Kidney (tissue), 14 donors: ENCODE data around the gene CRYBG2. TPM values are rescaled to one million over a fixed set of nuclear protein-coding genes. Genes with fewer than 3 reads are reported as not detected.

Experiments used
- DNase-seq, 5 donors: peaks; one replicate each; pipeline ENCODE4 v3.0.0-alpha.2; 2013 to 2020
- FAIRE-seq: peaks from 2 replicates; lab custom pipeline; 2012; peaks lifted over from hg19 to GRCh38; lab: Jason Lieb, UNC
- H3K27ac ChIP-seq, 2 donors: one replicate each; pipeline ENCODE4 v1.7.0; 2013; ENCODE audit warnings: low read depth in 2 of 2, low read length in 2 of 2, inconsistent platforms in 1 of 2
- H3K27me3 ChIP-seq: one replicate; pipeline ENCODE4 v1.7.1; 2013; ENCODE audit warnings: low read length, inconsistent platforms; ENCODE audit not compliant: control insufficient read depth, insufficient read depth
- H3K36me3 ChIP-seq, 3 donors: one replicate each; pipeline versions ENCODE4 v1.7.0 to v1.7.1; 2013; ENCODE audit warnings: low read length in 3 of 3, control low read depth in 1 of 3, inconsistent platforms in 1 of 3; ENCODE audit not compliant: insufficient read depth in 3 of 3, control insufficient read depth in 2 of 3
- H3K4me1 ChIP-seq, 3 donors: one replicate each; pipeline versions ENCODE4 v1.7.0 to v1.7.1; 2013; ENCODE audit warnings: low read length in 3 of 3, inconsistent platforms in 1 of 3, low read depth in 1 of 3; ENCODE audit not compliant: control insufficient read depth in 2 of 3, insufficient read depth in 2 of 3
- H3K4me3 ChIP-seq, 3 donors: one replicate each; pipeline versions ENCODE4 v1.7.0 to v1.8.1; 2013; ENCODE audit warnings: low read length in 3 of 3, control low read depth in 1 of 3, inconsistent platforms in 1 of 3
- H3K9ac ChIP-seq, 3 donors: one replicate each; pipeline versions ENCODE4 v1.7.0 to v1.7.1; 2013; ENCODE audit warnings: low read length in 3 of 3, control low read depth in 1 of 3, inconsistent platforms in 1 of 3
- H3K9me3 ChIP-seq, 3 donors: one replicate each; pipeline versions ENCODE4 v1.7.0 to v1.7.1; 2013; ENCODE audit warnings: low read length in 3 of 3, control low read depth in 1 of 3, inconsistent platforms in 1 of 3; ENCODE audit not compliant: control insufficient read depth in 2 of 3, insufficient read depth in 1 of 3
- CTCF ChIP-seq: IDR thresholded peaks from 3 replicates; pipeline ENCODE4 v1.5.1; 2012; ENCODE audit warnings: mild to moderate bottlenecking, moderate library complexity, borderline replicate concordance; ENCODE audit not compliant: insufficient read depth; ENCODE audit errors: extremely low read depth
- intact Hi-C: fragments of 100-400 bp; cut with DNase I; formaldehyde crosslinking; loops from one replicate; pipeline ENCODE4 v1.11.1; 2022
- polyA plus RNA-seq: library from polyadenylated mRNA; stranded (reverse); fragments of 350-450 nt; fragmentation: Illumina TruSeq; extraction: RNeasy Lipid Tissue Mini Kit (QIAGEN cat#74804); gene quantifications from one replicate; pipeline ENCODE4 v1.2.3, GENCODE V29; 2014; ENCODE audit warnings: low read depth, low replicate concordance; ENCODE audit not compliant: insufficient read depth
- total RNA-seq: library from RNA; stranded (reverse); fragmentation: NEBNext Ultra II Directional; extraction: Animal tissue kit (Norgen Biotek cat#: 25700); gene quantifications from one replicate; pipeline ENCODE4 v1.2.1, GENCODE V29; 2021
- donor health status: control.
- donor health status: control.
- donor health status: control.
- donor health status: control.
- donor health status: control.
- donor health status: DM: yes; HTN: yes; CAD: no.
- donor health status: Normal renal cell carcinoma (clear cell type).

Gene CRYBG2
- total and polyA plus RNA-seq, 2 donors from 2014 or later: 2.2 TPM; not detected in 1

DNA sequence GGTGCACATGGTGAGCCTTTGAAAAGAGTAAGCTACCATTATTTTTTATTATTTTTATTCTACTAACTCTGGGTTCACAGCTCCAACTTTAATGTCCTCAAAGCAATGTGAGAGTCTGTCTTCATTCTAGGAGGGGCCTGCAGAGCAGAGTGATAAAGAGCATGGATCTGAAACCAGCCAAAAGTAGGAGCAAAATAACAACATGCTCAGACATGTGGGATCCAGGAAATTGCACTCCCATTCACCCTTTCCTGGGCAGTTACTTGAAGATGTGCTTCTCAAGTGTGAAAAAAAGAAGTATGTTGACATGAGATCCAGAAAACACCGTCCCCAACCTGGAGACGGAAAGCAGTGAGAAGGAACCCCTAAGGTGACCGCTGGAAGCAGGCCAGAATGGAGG lies 48.0 kb upstream of the CRYBG2 start:
- Histone ChIP-seq H3K27me3 (no peaks in the 10 kb centered on the region), H3K36me3 (no peaks in the 10 kb centered on the region), H3K4me3 (no peak overlapping the region), H3K9me3 (no peaks in the 10 kb centered on the region), H3K9ac (no peak overlapping the region), H3K4me1 (no peaks in the 10 kb centered on the region), H3K27ac (no peak overlapping the region)
- DNase-seq (no peak), FAIRE-seq (no peak)
- TF ChIP-seq CTCF: no peak
- intact Hi-C loops: no loop called here

DNA sequence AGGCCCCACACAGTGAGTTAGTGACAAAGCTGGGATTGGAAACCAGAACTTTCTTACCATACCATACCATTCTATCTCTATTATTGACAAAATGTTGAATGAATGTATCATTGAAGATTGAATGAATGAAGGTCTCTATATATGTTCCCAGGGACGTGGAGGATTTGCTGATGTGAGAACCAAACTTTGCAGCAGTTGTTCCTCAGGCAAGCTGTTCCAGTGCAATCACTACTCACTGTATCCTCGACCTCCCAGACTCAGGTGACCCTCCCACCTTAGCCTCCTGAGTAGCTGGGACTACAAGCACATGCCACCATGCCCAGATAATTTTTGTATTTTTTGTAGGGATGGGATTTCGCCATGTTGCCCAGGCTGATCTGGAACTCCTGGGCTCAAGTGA lies 45.1 kb upstream of the CRYBG2 start:
- no peak for DNase-seq
- no peak overlapping the region for H3K4me3 ChIP-seq
- H3K27me3 ChIP-seq: no peaks in the 10 kb centered on the region
- intact Hi-C loops: no loop called here
- H3K9ac ChIP-seq: no peak overlapping the region
- no peak for TF ChIP-seq CTCF
- no peak overlapping the region for H3K27ac ChIP-seq
- no peaks in the 10 kb centered on the region for H3K36me3 ChIP-seq
- FAIRE-seq: no peak
- H3K9me3 ChIP-seq: no peaks in the 10 kb centered on the region
- no peaks in the 10 kb centered on the region for H3K4me1 ChIP-seq

GRCh38 chr1:26395754-26396153 lies 41.8 kb upstream of the CRYBG2 start:
- FAIRE-seq (no peak), DNase-seq (no peak)
- no peak overlapping the region for H3K4me3 ChIP-seq
- H3K27me3 ChIP-seq: no peaks in the 10 kb centered on the region
- H3K27ac ChIP-seq: no peak overlapping the region
- intact Hi-C loops: no loop called here
- H3K4me1 ChIP-seq: no peaks in the 10 kb centered on the region
- TF ChIP-seq CTCF: no peak
- H3K9ac ChIP-seq: no peak overlapping the region
- no peaks in the 10 kb centered on the region for H3K9me3 ChIP-seq
- no peaks in the 10 kb centered on the region for H3K36me3 ChIP-seq

DNA sequence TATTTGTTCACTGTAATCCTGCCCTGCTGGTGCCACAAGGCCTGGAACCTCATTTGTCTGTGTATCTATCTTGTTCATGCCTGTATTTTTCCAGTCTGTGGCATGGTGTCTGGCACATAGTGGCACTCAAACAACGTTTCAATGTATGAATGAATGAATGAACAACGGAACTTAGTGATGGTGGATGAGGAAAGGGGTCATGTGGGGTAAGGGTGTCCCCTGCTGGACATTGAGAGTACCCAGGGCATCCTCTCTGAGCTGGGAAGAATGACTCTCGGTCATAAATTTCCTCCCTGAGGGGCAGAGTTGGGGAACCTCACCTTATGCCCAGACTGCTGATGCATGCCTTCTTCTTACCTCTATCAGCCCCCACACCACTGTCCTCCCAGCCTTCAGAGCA lies 37.5 kb upstream of the CRYBG2 start:
- no peak for FAIRE-seq
- DNase-seq: no peak
- peak; percentile 29 for TF ChIP-seq CTCF

More for the DNA sequence above, 37.5 kb upstream of the CRYBG2 start:
- Histone ChIP-seq H3K9me3 (no peaks in the 10 kb centered on the region), H3K9ac (no peak overlapping the region), H3K4me3 (no peak overlapping the region), H3K36me3 (no peaks in the 10 kb centered on the region), H3K27me3 (no peaks in the 10 kb centered on the region), H3K4me1 (no peaks in the 10 kb centered on the region), H3K27ac (no peak overlapping the region)
- intact Hi-C loops: no loop called here
